T-helper 17 cell (primary cell): Measurements from ENCODE around the gene LBR. TPM values are rescaled to one million over a fixed set of nuclear protein-coding genes. Genes with fewer than 3 reads are reported as not detected.

Experiments
- ATAC-seq: fragments of 150-1000 bp; cut with Tn5 transposase; 2 replicates; pipeline ENCODE4 v1.10.0; 2021; ENCODE audit warnings: mild to moderate bottlenecking, moderate library complexity
- DNase-seq, 3 donors: peaks; one replicate each; pipeline versions ENCODE4 v3.0.0 to v3.0.0-alpha.2; 2020 to 2021
- H3K9me3 ChIP-seq: one replicate; pipeline ENCODE4 v1.7.0; 2013; ENCODE audit warnings: low read length, mild to moderate bottlenecking; ENCODE audit not compliant: control insufficient read depth, poor library complexity, severe bottlenecking
- H3K27ac Mint-ChIP-seq: one replicate; pipeline ENCODE4 v1.8.0; 2022; ENCODE audit warnings: mild to moderate bottlenecking, moderate library complexity, mixed read lengths
- H3K27me3 Mint-ChIP-seq: one replicate; pipeline ENCODE4 v1.8.0; 2022; ENCODE audit warnings: mixed read lengths
- H3K36me3 Mint-ChIP-seq: one replicate; pipeline ENCODE4 v1.8.0; 2022; ENCODE audit warnings: low read depth, mixed read lengths
- H3K4me1 Mint-ChIP-seq: one replicate; pipeline ENCODE4 v1.8.0; 2022; ENCODE audit warnings: mild to moderate bottlenecking, mixed read lengths
- H3K4me3 Mint-ChIP-seq: one replicate; pipeline ENCODE4 v1.8.0; 2022; ENCODE audit warnings: mild to moderate bottlenecking, moderate library complexity, mixed read lengths
- total RNA-seq, 4 donors: library from RNA in 2 of 4; stranded (reverse) in 2 of 4; gene quantifications; one replicate each; pipeline ENCODE4 v1.2.3 and lab custom pipeline; 2022 to 2026

The LBR gene
- total RNA-seq, 2 donors from 2014 or later = 116 to 121 TPM

DNA sequence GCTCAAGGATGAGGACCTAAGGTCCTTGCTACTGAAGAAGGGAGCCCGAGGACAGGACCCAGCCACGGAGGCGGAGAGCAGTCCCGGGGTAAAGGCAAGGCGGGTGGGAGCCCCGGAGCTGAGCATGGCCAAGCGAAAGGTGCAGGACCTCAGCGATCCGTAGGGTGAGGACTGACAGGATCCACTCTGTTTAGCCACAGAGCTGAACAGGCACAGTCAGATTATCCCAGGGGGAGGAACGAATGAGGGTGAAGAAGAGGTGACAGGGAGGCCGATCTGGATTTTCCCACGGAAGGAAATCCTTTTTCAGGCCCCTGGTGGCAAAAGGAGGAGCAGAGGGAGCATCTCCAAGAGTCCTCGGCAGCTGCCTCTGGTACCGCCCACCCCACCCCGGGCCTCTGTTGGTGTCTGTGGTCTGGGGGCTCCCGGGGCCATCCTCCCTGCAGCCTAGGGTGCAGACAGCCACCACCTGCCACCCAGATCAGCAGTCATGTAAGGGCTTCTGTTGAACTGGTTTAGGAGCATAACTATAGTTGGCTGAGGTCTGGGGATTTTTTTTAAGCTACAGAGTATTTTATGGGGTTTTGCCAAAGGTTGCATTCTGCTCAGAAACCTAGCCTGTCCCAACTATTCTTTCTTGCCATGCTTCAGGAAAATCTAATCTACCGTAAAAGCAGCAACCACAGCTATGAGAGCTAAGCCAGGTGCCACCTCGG is 32.3 kb upstream of the LBR start:
- no peak for DNase-seq

DNA sequence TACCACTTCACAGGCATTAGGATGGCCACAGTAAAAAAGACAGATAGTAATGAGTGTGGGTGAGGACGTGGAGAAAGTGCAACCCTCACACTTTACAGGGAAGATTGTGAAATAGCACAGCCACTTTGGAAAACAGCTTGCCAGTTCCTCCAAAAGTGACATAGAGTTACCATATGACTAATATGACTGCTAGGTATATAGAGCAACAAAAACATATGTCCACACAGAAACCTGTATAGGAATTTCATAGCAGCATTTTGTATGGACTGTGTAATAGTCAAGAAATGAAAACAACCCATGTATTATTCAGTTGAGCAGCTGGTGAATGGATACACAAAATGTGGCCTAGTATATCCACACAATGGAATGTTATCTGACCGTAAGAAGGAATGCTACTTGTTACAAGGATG is 30.4 kb upstream of the LBR start:
- H3K9me3 ChIP-seq = no peaks in the 10 kb centered on the region
- Mint-ChIP-seq H3K4me3 (peak overlapping the region; percentile 5), H3K27ac (no peak overlapping the region), H3K36me3 (no peaks in the 10 kb centered on the region), H3K4me1 (peaks cover 17% of the 10 kb centered on the region), H3K27me3 (no peaks in the 10 kb centered on the region)
- no peak for DNase-seq
- no peak for ATAC-seq

More for the DNA sequence above, 32.3 kb upstream of the LBR start:
- Mint-ChIP-seq H3K4me1 (peaks cover 19% of the 10 kb centered on the region), H3K27me3 (no peaks in the 10 kb centered on the region), H3K4me3 (no peak overlapping the region), H3K36me3 (no peaks in the 10 kb centered on the region), H3K27ac (peak overlapping the region; percentile 91)
- peak; percentile 33 for ATAC-seq
- H3K9me3 ChIP-seq = no peaks in the 10 kb centered on the region

DNA sequence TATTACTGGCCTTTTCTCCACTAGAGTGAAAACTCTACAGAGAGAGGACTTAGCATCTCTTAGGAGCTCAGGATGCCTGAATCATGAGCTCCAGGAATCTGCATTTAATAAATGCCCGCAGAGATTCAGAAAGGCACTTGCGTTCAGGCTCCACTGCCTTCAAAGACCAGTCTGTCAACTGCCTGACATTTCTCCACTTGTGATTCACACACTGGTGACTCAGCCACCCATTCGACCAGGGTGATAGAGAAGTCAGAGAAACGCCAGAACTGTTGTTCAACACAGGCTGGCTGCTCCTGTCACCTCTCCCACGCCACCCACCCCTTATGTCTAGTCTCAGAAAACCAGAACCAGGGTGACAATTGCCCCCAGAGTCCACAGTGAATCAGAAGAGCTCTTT is 26.9 kb upstream of the LBR start:
- H3K9me3 ChIP-seq = no peaks in the 10 kb centered on the region
- no peak overlapping the region for H3K27ac Mint-ChIP-seq
- DNase-seq = no peak
- H3K4me1 Mint-ChIP-seq = peaks cover 11% of the 10 kb centered on the region
- peak; percentile 25 for ATAC-seq
- H3K4me3 Mint-ChIP-seq = no peak overlapping the region
- H3K36me3 Mint-ChIP-seq = no peaks in the 10 kb centered on the region
- no peaks in the 10 kb centered on the region for H3K27me3 Mint-ChIP-seq

DNA sequence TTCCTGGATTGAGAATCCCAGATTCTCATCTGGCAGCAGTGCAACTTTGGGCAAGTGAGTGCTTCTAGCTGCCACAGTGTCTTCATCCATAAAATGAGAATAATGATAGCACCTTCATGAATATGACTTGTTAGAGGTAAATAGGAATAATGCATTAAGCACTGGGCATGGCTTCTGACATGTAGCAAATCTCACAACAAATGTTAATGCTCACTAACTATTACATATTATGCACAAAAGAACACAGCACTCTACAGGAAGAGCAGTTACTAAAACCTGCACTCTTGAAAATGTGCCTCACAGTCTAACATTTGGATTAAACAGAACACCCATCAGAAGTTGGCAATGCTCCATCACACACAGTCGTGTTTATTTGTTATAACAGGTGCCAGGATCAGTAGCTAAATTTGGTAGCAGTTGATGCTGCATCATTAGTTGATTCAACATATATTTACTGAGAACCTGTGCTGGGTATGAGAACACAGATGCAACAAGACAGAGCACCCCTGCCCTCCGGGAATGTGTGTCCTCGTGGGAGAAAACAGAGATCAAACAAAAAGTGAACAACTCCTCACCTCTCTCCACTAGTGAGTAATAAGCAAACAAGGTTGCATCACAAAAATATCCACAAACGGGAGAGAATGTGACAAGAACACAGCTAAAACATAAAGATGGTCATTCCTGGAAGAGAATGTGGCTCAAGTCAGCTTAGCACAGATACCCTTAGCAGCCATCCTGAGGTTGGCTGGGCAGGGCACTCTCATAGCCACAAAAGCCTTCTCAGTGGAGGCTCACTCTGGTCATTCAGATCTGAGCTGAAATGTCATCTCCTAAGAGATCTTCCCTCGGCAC is 26.2 kb upstream of the LBR start:
- Mint-ChIP-seq H3K4me3 (no peak overlapping the region), H3K27ac (no peak overlapping the region)
- DNase-seq = no peak

DNA sequence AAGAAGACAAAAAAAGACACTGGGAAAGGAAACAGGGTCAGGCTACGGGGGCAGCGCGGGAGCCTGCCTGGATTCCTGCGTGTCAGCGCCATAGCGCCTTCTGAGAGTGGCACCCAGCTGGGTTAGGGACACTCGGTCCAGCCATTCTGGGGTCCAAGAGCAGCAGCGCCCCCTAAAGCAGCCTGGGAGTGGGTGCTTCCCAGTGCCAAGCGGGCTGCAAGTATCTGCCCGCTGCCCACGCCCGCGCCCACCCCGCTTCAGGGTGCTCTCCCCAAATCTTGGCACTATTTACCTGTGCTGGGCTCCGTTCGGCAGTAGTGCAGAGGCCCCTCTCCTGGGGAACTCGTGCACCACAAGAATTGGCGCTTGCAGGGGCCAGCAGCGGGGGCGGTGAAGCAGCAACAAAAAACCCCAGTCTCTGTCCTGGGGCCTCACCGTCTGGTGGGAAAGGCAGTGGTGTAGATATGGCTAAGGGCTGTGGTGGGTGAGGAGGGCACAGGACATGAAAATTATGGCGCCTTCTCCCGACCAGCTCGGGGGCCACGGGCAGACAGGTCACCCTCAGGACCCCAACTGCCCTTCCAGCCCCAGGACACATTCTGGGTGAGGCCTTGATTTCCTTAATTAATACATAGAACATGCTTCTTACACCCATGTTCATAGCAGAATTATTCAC is 24.1 kb upstream of the LBR start:
- no peak overlapping the region for H3K27ac Mint-ChIP-seq
- no peaks in the 10 kb centered on the region for H3K9me3 ChIP-seq
- no peak for ATAC-seq
- no peaks in the 10 kb centered on the region for H3K27me3 Mint-ChIP-seq
- H3K36me3 Mint-ChIP-seq = no peaks in the 10 kb centered on the region
- H3K4me1 Mint-ChIP-seq = peaks cover 17% of the 10 kb centered on the region
- DNase-seq = no peak
- H3K4me3 Mint-ChIP-seq = no peak overlapping the region

More for the DNA sequence above, 26.2 kb upstream of the LBR start:
- H3K9me3 ChIP-seq = no peaks in the 10 kb centered on the region
- no peak for ATAC-seq
- Mint-ChIP-seq H3K36me3 (no peaks in the 10 kb centered on the region), H3K4me1 (peaks cover 14% of the 10 kb centered on the region), H3K27me3 (no peaks in the 10 kb centered on the region)

DNA sequence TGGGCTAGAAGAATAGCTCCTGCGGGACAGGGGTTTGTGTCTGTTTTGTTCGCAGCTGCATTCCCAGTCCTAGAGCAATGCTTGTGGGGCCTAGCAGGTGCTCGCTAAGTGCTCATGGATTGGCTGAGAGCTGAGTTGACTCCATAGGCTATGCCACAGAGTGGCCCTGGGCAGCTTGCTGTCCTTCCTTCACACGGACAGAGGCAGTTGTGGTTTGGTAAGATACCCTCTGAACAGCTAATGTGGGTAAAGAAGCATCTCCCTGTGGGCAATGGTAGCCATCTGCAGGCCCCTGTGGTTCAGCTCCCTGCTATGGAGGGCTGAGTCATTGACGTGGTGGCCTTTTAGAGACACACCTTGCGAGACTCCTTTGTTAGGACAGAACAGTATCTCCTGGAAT is 23.5 kb upstream of the LBR start:
- peak overlapping the region; percentile 56 for H3K27ac Mint-ChIP-seq
- peaks cover 20% of the 10 kb centered on the region for H3K4me1 Mint-ChIP-seq
- H3K9me3 ChIP-seq = no peaks in the 10 kb centered on the region
- H3K27me3 Mint-ChIP-seq = no peaks in the 10 kb centered on the region
- no peaks in the 10 kb centered on the region for H3K36me3 Mint-ChIP-seq
- ATAC-seq (no peak), DNase-seq (no peak)
- H3K4me3 Mint-ChIP-seq = no peak overlapping the region

DNA sequence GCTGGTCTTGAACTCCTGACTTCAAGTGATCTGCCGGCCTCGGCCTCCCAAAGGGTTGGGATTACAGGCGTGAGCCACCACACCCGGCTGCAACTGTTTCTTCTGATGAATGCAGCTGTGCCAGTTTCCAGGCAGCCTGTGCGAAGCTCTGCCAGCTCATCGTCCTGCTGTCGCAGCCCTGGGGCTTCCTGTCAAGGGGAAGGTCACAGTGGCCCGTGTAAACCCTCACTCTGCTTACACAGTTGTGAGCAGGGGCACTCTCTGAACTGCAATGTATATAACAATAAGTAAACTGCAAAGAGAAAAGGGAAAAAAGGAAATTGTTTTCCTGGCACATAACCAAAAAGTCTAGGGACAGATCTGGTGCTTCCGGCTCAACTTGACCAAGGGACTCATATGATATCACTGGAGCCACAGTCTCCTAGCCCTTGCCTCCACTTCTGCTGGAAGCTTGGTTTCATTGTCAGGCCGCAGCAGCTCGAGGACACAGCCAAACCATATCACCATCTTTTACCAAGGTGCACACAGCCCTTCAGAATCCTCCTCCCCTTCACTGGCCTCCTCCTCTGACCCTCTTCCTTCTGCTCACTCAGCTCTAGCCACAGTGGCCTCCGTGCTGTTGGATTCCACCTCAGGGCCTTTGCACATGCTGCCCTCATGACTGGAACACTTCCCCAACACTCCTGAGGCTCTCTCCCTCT is 22.8 kb upstream of the LBR start:
- no peaks in the 10 kb centered on the region for H3K36me3 Mint-ChIP-seq
- DNase-seq = no peak
- peak overlapping the region; percentile 56 for H3K27ac Mint-ChIP-seq
- no peaks in the 10 kb centered on the region for H3K27me3 Mint-ChIP-seq
- no peak for ATAC-seq
- H3K4me1 Mint-ChIP-seq = peaks cover 26% of the 10 kb centered on the region
- no peak overlapping the region for H3K4me3 Mint-ChIP-seq
- H3K9me3 ChIP-seq = no peaks in the 10 kb centered on the region

DNA sequence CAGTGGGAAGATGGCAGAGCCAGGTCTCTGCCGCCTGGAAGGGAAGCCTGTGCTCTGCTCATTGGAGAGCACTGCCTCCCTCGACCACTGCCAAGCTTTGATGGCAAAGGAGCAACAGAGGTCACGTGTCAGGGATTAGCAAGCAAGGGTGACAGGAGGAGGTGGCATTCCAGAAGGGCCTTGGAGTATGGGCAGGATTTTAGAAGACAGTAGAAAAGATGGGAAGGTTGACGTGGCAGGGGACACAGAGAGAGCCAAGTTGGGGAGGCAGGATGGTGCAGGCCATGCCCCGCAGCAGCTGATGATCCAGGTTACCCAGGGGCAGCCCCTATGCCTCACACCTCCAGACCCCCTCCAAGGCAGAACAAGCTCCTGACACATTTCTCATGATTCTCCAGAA is 21.9 kb upstream of the LBR start:
- ATAC-seq = no peak
- Mint-ChIP-seq H3K36me3 (no peaks in the 10 kb centered on the region), H3K27me3 (no peaks in the 10 kb centered on the region), H3K4me1 (peaks cover 32% of the 10 kb centered on the region), H3K4me3 (no peak overlapping the region), H3K27ac (no peak overlapping the region)
- no peak for DNase-seq
- no peaks in the 10 kb centered on the region for H3K9me3 ChIP-seq

DNA sequence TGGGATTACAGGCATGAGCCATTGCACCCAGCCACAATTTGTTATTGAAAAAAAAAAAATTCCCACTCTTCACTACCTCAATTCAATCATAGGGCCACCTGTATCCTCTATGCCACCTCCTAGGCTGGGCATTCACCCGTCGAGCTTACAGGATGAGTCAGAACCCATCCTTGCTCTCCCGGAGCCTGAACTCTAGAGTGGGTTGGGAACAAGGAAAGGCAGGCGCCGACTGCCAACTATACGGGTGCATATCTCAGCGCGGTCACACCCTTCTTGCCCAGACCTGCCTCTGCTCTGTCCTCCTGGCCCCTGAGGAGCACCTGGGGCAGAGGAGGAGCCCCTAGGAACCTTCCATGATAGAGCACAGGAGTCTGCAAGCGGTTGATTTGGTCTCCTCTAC is 21.4 kb upstream of the LBR start:
- no peak for ATAC-seq
- H3K36me3 Mint-ChIP-seq = no peaks in the 10 kb centered on the region
- H3K9me3 ChIP-seq = no peaks in the 10 kb centered on the region
- no peak overlapping the region for H3K27ac Mint-ChIP-seq
- H3K4me1 Mint-ChIP-seq = peaks cover 35% of the 10 kb centered on the region
- DNase-seq = no peak
- H3K27me3 Mint-ChIP-seq = no peaks in the 10 kb centered on the region
- H3K4me3 Mint-ChIP-seq = no peak overlapping the region

DNA sequence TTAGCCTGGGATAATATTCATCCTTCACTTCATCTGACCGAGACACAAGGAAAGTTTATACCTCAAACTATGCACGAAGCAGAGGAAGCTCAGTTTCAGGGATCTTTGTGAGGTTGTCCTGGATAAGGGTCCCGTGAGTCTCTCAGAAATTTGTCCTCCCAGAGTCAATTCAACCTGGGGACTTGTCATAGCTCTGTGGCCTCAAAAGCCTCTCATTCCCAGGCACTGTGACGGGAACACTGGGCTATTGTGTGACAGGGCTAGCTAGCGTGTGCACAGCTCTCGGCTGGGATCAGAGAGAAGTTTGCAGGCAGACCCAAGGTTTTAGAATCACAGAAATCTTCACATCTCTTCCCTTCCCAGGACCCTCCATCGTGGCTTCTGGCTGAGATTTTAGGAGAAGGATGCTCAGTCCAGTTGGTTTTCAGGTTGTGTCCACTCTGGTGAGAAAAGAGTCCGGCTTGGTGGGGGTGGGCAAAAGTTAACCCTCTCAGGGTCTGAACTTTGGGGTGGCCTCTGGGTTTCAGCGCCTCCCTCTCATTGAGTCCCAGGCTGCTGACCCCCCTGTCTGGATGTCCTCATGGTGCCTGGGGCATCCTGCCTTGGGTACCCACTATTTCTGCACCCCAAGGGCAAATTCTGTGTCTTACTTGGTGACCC is 20.4 kb upstream of the LBR start:
- Mint-ChIP-seq H3K27ac (no peak overlapping the region), H3K4me3 (no peak overlapping the region), H3K4me1 (peaks cover 41% of the 10 kb centered on the region), H3K36me3 (no peaks in the 10 kb centered on the region), H3K27me3 (no peaks in the 10 kb centered on the region)
- H3K9me3 ChIP-seq = no peaks in the 10 kb centered on the region
- no peak for DNase-seq
- no peak for ATAC-seq

DNA sequence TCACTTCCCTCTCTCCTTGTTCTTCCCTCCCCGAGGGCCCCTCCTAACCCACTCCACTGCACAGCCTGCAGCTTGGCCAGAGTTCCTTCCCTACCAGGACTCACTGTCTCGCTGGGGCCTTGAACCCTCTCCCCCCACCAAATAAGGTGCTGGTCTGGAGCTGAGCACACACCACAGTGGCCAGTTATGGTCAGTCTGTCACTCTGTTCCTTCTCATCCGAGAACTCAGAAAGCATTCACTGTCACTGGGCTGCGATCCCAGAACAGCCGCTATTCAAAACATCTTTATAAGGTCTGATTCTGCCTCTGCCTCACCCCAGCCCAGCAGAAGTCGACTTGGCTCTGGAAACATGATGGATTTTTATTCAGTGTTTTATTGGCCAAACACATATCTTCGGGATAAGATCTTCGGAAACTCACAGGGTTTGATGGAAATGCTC is 19.8 kb upstream of the LBR start:
- Mint-ChIP-seq H3K27ac (peak overlapping the region; percentile 95), H3K27me3 (no peaks in the 10 kb centered on the region), H3K36me3 (no peaks in the 10 kb centered on the region), H3K4me1 (peaks cover 46% of the 10 kb centered on the region), H3K4me3 (no peak overlapping the region)
- DNase-seq (no peak), ATAC-seq (no peak)
- H3K9me3 ChIP-seq = no peaks in the 10 kb centered on the region

DNA sequence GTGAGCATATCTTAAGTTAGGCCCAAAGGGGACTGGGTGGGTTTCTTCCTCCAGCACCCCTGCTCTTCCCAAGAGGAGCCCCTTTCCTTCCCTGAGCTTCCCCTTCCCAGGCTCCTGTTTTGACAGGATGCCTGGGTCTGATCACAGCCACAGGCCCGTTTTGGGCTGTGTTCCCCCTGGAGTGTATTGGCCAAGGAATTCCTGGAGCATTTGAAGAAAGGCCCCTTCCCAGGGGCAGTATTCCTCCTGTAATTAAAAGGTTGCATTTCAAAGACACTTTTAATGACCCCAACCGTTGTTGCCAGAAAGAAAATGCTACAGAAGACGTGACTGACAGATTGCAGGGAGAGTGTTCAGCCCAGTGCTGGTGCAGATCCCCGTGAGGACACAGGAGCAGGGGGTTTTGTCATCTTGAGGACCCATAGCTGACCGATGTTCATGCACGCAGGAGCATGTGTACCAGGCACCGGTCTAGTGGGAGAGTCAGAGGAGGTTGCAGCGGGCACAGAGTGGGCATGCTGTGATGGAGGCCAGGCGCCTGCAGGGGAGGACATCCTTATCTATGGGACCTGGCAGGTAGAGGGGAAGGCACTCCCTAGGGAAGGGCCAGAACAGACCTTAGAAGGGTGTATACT is 19.3 kb upstream of the LBR start:
- Mint-ChIP-seq H3K4me1 (peaks cover 50% of the 10 kb centered on the region), H3K36me3 (no peaks in the 10 kb centered on the region), H3K27ac (peak overlapping the region; percentile 95), H3K27me3 (no peaks in the 10 kb centered on the region), H3K4me3 (no peak overlapping the region)
- H3K9me3 ChIP-seq = no peaks in the 10 kb centered on the region
- DNase-seq = no peak
- ATAC-seq = no peak
